Adrenal gland (tissue), 5 donors: ENCODE data around the gene SPRY1.

Source experiments
- POLR2A ChIP-seq, 2 donors: fragments of 450-650 bp; IDR thresholded peaks; one replicate each; pipeline ENCODE4 v1.6.1; 2017; ENCODE audit warnings: antibody characterized with exemption in 2 of 2, mild to moderate bottlenecking in 2 of 2, moderate library complexity in 1 of 2
- TF ChIP-seq, protein P1 (sequence below), 6 experiments: fragments of 450-650 bp in 4 of 6; fragments of 200-600 bp in 2 of 6; sonication (generic) in 1 of 6; IDR thresholded peaks; 1 replicate in 5 of 6; 2 replicates in 1 of 6; pipeline versions ENCODE4 v1.5.1 to v1.8.0; 2016 to 2021; ENCODE audit warnings: antibody characterized with exemption in 6 of 6, mild to moderate bottlenecking in 2 of 6, moderate library complexity in 1 of 6
- donor health status: DM: no; HTN: no; CAD: no.

DNA sequence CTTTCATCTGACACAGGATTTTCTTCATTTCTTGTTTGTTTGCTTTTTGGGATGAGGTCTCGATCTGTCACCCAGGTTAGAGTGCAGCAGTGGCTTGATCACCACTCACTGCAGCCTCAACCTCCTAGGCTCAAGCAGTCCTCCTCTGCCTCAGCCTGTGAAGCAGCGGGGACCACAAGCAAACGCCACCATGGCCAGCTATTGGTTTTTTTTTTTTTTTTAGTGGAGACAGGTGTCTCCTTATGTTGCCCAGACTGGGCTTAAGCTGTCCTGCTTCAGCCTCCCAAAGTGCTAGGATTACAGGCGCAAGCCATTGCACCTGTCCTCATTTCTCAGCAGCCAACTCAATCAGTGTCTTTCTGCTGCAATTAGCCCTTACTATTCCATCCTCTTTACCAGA lies 10.3 kb downstream of the SPRY1 start:
- TF ChIP-seq, protein P1, sequence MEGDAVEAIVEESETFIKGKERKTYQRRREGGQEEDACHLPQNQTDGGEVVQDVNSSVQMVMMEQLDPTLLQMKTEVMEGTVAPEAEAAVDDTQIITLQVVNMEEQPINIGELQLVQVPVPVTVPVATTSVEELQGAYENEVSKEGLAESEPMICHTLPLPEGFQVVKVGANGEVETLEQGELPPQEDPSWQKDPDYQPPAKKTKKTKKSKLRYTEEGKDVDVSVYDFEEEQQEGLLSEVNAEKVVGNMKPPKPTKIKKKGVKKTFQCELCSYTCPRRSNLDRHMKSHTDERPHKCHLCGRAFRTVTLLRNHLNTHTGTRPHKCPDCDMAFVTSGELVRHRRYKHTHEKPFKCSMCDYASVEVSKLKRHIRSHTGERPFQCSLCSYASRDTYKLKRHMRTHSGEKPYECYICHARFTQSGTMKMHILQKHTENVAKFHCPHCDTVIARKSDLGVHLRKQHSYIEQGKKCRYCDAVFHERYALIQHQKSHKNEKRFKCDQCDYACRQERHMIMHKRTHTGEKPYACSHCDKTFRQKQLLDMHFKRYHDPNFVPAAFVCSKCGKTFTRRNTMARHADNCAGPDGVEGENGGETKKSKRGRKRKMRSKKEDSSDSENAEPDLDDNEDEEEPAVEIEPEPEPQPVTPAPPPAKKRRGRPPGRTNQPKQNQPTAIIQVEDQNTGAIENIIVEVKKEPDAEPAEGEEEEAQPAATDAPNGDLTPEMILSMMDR (IDR thresholded peaks at IDR 0.05), result no peak
- TF ChIP-seq POLR2A (IDR thresholded peaks at IDR 0.05), result no peak
